ENCODE data around the gene IQGAP2. TPM values are rescaled to one million over a fixed set of nuclear protein-coding genes. Genes with fewer than 3 reads are reported as not detected.
"Not testable (repeated sequence)": the region's sequence is repeated elsewhere in the genome, so short reads cannot be mapped to it uniquely, and the experiment has no call there.

IQGAP2 gene
- polyA plus RNA-seq, 1 donor from 2014 or later: 8.0 TPM

DNA sequence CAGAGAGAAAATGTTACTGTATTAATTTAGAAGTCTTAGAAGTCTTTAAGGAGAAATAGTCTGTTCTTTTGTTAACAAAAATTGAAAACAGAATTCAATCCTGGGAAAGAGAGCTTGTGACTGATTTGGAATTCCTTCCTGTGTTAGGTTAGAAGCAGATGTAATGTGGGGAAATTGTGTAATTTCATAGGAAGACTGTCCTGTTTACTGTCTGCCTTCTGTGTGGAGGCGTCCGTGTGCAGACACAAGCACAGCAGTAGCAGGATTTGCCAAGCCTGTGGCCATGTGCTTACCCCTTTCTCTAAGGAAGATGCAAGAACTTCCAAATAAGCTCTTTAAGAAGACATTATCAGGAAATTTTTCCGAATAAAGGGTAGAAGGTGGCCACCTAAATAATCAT is 276.1 kb downstream of the IQGAP2 start:
- Mint-ChIP-seq H3K27ac (peak overlapping the region in 1 of 3 donors; percentile 54), H3K4me3 (no peak overlapping the region), H3K4me1 (peaks cover 0 to 3% (median 0%) of the 10 kb centered on the region in 3 donors), H3K27me3 (no peaks in the 10 kb centered on the region), H3K9me3 (no peaks in the 10 kb centered on the region), H3K36me3 (peaks cover 3% of the 10 kb centered on the region)

DNA sequence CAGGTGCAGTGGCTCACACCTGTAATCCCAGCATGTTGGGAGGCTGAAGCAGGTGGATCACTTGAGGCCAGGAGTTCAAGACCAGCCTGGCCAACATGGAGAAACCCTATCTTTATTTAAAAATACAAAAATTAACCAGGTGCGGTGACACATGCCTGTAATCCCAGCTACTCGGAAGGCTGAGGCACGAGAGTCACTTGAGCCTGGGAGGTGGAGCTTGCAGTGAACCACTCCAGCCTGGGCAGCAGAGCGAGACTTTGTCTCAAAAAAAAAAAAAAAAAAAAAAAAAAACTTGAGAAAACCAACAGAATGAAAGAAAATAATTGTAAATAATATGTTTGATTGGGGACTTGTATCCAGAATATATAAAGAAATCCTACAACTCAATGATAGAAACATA is 277.7 kb downstream of the IQGAP2 start:
- H3K27ac Mint-ChIP-seq, H3K4me3 Mint-ChIP-seq, H3K9me3 Mint-ChIP-seq, H3K4me1 Mint-ChIP-seq, H3K27me3 Mint-ChIP-seq: not testable (repeated sequence)
- H3K36me3 Mint-ChIP-seq: peaks cover 14% of the 10 kb centered on the region

DNA sequence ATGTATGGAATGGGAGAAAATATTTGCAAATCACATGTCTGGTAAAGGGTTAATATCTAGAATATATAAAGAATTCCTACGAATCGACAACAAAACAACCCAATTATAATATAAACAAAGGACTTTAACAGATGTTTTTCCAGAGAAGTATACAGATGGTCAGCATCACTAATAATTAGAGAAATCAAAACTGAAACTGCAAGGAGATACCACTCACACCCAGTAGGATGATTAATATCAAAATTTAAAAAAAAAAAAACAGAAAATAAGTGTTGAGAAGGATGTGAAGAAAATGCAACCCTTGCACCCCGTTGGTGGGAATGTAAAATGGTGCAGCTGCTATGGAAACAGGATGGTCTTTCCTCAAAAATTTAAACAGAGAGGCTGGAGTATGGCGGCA is 278.2 kb downstream of the IQGAP2 start:
- Mint-ChIP-seq H3K4me1 (peaks cover 0 to 8% (median 0%) of the 10 kb centered on the region in 3 donors), H3K27me3 (no peaks in the 10 kb centered on the region), H3K4me3 (peak overlapping the region in 1 of 4 donors; percentile 43), H3K9me3 (no peaks in the 10 kb centered on the region), H3K27ac (no peak overlapping the region), H3K36me3 (peaks cover 18% of the 10 kb centered on the region)

DNA sequence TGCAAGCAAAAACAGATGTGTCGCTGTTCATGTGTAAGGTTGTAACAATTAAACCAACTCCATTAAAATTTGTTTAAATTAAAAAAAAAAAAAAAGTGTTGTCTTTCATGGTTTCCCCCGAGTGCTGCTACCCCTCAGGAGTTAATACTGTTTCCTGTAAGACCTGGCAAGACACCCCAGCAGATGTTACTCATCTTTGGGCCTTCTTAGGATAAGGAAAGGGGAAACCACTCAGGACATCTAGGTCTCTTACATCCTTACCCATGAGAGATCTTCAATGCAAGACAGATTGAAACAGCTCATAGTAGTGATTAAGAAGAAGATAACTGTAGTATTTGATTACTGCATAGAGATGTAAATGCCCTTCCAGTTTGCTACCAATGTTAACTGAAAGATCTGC is 279.3 kb downstream of the IQGAP2 start:
- no peak overlapping the region for H3K4me3 Mint-ChIP-seq
- H3K9me3 Mint-ChIP-seq: no peaks in the 10 kb centered on the region
- H3K4me1 Mint-ChIP-seq: peaks cover 0 to 8% (median 0%) of the 10 kb centered on the region in 3 donors
- peaks cover 19% of the 10 kb centered on the region for H3K36me3 Mint-ChIP-seq
- no peaks in the 10 kb centered on the region for H3K27me3 Mint-ChIP-seq
- no peak overlapping the region for H3K27ac Mint-ChIP-seq

DNA sequence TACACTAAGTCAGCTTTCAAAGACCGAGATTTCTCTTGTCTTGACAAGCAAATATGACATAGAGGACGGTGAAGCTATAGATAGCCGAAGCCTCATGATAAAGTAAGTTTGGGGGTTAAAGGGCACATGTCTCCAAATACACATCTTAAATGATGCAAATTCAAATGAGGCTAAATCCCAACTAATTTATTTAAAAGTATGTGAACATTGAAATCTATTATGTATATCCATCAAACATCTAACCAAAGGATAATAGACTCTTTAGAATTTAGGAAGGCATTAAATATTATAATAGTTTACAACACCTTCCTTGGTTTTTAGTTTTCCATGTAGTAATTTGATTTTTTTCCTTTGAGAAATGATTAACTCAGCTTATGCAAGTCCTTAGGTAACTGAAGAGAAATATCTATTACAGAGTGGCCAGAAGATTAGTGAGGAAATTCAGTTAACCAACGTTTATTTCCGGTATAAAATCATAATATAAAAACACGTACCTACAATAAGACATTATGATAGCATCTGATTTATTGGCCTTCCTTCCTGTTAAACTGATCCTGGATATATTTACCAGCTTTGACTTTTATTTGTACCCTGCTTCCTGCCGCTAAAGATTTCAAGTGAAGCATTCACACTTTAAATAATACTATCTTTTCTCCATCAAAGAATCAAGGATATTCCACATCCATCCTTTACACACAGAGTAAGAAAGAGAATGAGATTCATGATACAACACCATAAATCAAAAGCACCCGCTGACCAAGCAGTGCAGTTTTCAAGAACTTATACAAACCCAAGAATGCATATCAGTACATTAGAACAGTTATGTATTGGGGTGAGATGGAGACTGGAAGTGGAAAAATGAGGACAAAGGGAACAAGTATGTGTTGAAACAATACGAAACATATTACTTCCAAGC is 281.0 kb downstream of the IQGAP2 start:
- peaks cover 0 to 5% (median 0%) of the 10 kb centered on the region in 3 donors for H3K4me1 Mint-ChIP-seq
- no peak overlapping the region for H3K4me3 Mint-ChIP-seq
- H3K27me3 Mint-ChIP-seq: no peaks in the 10 kb centered on the region
- peaks cover 21% of the 10 kb centered on the region for H3K36me3 Mint-ChIP-seq
- no peaks in the 10 kb centered on the region for H3K9me3 Mint-ChIP-seq
- no peak overlapping the region for H3K27ac Mint-ChIP-seq

DNA sequence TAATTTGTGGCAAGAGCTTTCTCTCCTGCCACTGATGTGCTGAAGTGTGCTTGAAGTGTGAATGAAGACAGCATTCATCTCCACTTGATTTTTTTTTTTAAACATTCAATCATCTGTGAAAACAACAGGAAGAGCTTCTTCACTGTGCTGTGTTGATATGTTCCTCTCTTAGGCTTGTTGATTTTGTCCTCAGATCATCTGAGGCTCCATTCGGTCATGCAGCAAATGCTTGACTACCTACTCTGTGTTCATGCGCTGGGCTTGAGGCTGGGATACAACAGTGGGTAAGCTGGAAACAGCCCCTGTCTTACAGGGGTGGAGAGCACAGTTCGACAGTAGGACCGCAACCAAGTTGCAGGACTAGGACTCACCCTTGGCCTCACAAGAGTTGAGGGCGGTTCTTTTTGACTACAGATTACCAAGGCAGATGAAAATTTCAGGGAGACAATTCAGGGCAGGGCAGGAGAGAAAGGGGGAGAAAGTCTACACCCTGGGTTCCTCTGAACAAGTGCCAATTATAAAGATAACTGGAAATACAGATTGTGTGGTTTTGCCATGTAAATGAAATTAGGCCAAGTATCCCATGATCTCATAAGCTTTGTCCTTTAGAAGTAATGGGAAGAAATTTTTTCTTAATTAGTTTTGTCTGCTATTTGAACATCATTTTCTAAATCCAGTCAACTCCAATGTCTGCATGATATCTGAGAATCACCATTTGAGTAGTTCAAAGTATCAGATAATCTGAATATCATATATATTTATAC is 281.9 kb downstream of the IQGAP2 start:
- H3K27me3 Mint-ChIP-seq: no peaks in the 10 kb centered on the region
- H3K4me3 Mint-ChIP-seq: peak overlapping the region in 1 of 4 donors; percentile 35
- peaks cover 21% of the 10 kb centered on the region for H3K36me3 Mint-ChIP-seq
- H3K27ac Mint-ChIP-seq: no peak overlapping the region
- peaks cover 0 to 5% (median 0%) of the 10 kb centered on the region in 3 donors for H3K4me1 Mint-ChIP-seq
- H3K9me3 Mint-ChIP-seq: no peaks in the 10 kb centered on the region

DNA sequence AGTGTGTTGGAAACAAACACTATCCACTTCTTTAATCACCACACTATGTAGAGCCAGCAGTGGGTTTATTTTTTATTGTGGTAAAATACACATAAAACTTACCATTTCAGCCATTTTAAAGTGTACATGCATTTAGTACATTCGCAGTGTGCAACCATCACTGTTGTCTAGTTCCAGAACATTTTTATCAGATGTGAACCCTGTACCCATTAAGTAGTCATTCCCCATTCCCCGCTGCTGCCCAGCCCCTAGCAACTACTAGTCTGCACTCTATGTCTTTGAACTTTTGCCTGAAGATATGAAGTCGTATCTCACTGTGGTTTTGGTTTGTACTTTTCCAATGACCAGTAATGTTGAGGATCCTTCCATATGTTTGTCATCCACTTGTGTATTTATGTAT is 282.6 kb downstream of the IQGAP2 start:
- Mint-ChIP-seq H3K27ac (no peak overlapping the region), H3K36me3 (peaks cover 23% of the 10 kb centered on the region), H3K4me1 (peaks cover 0 to 5% (median 0%) of the 10 kb centered on the region in 3 donors), H3K9me3 (no peaks in the 10 kb centered on the region), H3K27me3 (no peaks in the 10 kb centered on the region), H3K4me3 (no peak overlapping the region)

DNA sequence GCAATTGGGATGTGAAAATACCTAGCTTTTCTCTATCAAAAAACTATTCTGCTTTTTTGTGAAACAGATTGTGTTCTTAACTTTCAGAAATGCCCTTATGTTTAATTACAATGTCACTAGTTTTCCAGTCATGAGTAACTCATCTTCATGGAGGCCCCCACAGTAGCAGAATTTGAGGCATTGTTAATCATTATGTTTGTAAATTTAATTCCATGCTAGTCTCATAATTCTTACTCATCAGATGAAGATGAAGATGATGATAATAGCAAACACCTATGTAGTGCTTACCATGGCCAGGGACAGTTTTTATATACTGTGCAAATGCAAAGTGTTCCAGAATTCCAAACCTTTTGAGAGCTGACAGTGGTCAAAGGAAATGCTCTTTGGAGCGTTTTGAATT is 285.1 kb downstream of the IQGAP2 start:
- H3K9me3 Mint-ChIP-seq: no peaks in the 10 kb centered on the region
- peaks cover 0 to 5% (median 2%) of the 10 kb centered on the region in 3 donors for H3K4me1 Mint-ChIP-seq
- no peak overlapping the region for H3K4me3 Mint-ChIP-seq
- no peaks in the 10 kb centered on the region for H3K27me3 Mint-ChIP-seq
- no peak overlapping the region for H3K27ac Mint-ChIP-seq
- peaks cover 22% of the 10 kb centered on the region for H3K36me3 Mint-ChIP-seq

DNA sequence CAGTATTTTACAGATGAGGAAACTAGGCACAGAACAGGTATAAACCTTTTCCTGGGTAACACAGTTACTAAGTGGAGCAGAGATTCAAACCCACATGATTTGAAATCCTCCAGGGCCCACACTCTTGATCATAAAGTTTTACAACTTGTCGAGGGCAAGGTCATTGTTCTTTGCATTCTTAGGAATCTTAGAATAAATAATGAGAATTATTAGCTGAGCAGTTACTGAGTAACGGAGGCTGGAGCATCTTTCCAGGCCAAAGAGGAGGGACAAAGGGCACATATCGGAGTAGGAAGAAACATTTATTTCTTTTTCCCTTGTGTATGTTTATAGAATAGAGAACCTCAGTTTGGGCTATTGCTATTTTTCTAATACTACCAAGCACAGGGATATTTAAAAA is 285.8 kb downstream of the IQGAP2 start:
- no peak overlapping the region for H3K4me3 Mint-ChIP-seq
- peaks cover 0 to 5% (median 2%) of the 10 kb centered on the region in 3 donors for H3K4me1 Mint-ChIP-seq
- H3K9me3 Mint-ChIP-seq: no peaks in the 10 kb centered on the region
- H3K27ac Mint-ChIP-seq: no peak overlapping the region
- H3K36me3 Mint-ChIP-seq: peaks cover 22% of the 10 kb centered on the region
- no peaks in the 10 kb centered on the region for H3K27me3 Mint-ChIP-seq

DNA sequence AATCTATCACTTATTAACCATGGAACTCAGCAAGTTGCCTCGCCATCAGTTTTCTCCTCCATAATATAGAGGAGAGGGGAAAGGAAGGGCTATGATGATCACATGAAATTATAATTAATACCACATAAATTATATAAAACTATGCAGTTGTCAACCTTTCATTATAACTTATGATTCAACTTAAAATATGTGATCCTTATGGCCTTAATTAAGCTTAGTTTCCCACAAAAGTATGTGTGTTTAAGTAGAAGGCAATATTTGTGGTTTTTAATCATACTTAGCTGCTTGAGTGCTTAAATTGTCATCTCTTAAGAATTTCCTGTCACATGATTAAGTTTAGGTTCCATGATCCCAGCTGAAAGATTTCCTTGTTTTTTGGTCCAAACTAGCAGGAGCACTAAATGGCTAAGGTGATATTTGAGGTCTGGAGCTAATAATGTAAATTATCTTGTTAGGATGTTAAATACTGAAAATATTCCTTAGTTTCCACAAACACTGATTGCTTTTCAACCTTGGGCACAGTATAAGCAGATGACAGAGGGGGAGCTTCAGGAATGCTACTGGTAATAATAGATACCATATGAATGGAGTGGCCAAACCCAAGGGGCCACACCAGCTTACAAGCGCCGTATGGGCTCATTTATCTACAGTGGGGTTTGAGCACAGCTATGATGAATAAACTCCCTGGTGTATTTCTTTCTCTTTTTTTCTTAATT is 286.4 kb downstream of the IQGAP2 start:
- peaks cover 0 to 5% (median 2%) of the 10 kb centered on the region in 3 donors for H3K4me1 Mint-ChIP-seq
- no peaks in the 10 kb centered on the region for H3K9me3 Mint-ChIP-seq
- H3K4me3 Mint-ChIP-seq: no peak overlapping the region
- H3K36me3 Mint-ChIP-seq: peaks cover 19% of the 10 kb centered on the region
- H3K27me3 Mint-ChIP-seq: no peaks in the 10 kb centered on the region
- H3K27ac Mint-ChIP-seq: no peak overlapping the region

DNA sequence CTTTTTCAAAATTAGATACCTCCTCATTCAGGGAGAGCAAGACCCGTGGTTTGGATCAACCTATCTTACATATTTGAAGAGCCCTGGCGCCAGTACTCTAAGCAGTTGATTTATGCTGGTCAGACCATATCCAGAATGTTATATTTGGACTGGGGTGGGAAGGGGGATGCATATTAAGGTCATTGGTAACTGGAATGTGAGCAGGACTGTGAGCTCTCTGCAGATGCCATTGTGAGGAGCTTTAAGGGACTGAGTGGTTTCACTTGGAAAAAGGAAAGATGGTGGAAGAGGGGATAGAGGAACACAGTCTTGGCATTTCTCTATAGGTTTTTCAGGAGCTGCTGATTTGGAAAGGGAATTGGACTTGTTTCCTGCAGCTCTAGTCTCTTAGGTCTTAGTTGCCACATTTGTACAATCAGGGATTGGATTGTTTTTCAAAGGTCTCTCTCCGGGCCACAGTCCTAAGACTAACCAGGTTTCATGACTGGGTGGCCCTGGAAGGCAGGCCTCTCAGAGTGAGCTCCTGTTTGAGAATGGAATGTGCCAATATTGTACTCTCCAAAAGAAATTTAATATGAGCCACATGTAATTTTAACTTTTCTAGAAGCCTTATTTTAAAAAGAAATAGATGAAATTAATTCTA is 287.1 kb downstream of the IQGAP2 start:
- no peak overlapping the region for H3K27ac Mint-ChIP-seq
- H3K9me3 Mint-ChIP-seq: no peaks in the 10 kb centered on the region
- no peak overlapping the region for H3K4me3 Mint-ChIP-seq
- H3K27me3 Mint-ChIP-seq: no peaks in the 10 kb centered on the region
- H3K4me1 Mint-ChIP-seq: peaks cover 0 to 2% (median 0%) of the 10 kb centered on the region in 3 donors
- H3K36me3 Mint-ChIP-seq: peaks cover 13% of the 10 kb centered on the region

DNA sequence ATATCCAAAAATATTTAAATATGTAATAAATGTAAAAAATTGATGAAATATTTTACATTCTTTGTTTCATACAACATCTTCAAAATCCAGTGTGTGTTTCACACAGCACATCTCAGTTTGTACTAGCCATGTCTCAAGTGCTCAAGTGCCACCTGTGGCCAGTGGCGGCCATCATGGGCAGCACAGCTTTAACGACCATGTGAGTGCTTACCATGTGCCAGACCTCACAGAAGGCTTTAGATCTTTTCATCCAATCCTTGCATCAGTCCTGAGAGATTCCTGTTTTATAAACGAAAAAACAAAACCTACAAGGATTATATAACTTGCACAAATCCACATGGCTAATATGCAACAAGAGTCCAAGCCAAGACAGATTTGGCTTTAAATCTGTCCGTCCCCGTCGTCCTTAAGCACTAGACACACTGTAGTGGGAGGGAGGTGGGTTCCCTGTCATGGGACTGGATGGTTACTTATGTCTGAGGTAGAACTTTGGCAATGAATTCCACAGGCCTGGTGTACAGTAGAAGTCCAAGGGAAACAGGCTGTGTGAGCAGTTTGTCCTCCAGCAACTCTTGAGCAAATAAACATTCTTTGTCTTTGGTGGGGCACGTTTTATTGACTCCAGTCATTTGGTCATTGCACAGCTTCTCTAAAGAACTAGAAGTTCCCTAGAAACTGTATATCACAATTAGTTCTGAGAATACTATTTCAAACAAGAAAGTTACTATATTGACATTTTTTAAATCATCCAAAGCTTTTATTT is 287.8 kb downstream of the IQGAP2 start:
- Mint-ChIP-seq H3K4me1 (peaks cover 0 to 2% (median 0%) of the 10 kb centered on the region in 3 donors), H3K9me3 (no peaks in the 10 kb centered on the region), H3K27ac (no peak overlapping the region), H3K27me3 (no peaks in the 10 kb centered on the region), H3K36me3 (peaks cover 10% of the 10 kb centered on the region), H3K4me3 (no peak overlapping the region)

DNA sequence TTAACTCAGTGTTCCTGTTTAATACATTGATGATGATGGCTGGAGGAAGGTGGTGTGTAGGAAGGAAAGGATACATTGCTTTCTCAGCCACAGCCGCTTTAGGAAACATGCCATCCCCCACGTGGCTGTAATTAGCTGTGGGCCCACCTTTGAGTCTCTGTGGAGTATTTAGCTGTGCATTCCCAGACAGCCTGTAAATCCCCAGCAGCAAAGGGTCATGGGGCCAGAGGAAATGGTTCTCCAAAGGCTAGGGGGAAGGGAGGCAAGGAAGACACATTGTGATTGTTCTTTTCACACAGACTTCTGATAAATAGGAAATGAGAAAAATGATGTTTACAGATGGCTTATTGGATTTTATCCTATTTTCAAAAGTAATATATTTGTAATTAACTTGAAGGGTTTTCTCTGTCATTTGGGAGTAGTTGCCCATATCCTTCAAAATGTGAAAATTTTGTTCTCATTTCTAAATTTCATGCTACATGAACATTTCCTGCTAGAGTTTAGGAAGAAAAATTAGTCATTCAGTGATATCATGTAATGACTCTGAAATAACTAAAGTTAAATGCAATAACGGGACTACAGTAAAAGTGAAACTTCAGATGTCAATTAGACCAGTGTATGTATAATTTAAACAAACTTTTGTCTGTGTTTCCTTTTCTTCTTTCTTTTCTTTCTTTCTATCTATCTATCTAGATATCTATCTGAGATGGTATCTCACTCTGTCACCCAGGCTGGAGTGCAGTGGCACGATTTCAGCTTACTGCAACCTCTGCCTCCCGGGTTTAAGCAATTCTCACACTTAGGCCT is 288.6 kb downstream of the IQGAP2 start:
- H3K4me1 Mint-ChIP-seq: peaks cover 0 to 3% (median 2%) of the 10 kb centered on the region in 3 donors
- H3K36me3 Mint-ChIP-seq: peaks cover 6% of the 10 kb centered on the region
- no peak overlapping the region for H3K27ac Mint-ChIP-seq
- H3K27me3 Mint-ChIP-seq: no peaks in the 10 kb centered on the region
- no peaks in the 10 kb centered on the region for H3K9me3 Mint-ChIP-seq
- H3K4me3 Mint-ChIP-seq: no peak overlapping the region
